NCI-H1092 (cell line): ENCODE data around the gene WDHD1.
"Not testable (repeated sequence)": the region's sequence is repeated elsewhere in the genome, so short reads cannot be mapped to it uniquely, and the experiment has no call there.

Experiments
- DNase-seq: peaks from one replicate; lab custom pipeline; 2025; lab: John Stamatoyannopoulos, UW

Gene WDHD1

DNA sequence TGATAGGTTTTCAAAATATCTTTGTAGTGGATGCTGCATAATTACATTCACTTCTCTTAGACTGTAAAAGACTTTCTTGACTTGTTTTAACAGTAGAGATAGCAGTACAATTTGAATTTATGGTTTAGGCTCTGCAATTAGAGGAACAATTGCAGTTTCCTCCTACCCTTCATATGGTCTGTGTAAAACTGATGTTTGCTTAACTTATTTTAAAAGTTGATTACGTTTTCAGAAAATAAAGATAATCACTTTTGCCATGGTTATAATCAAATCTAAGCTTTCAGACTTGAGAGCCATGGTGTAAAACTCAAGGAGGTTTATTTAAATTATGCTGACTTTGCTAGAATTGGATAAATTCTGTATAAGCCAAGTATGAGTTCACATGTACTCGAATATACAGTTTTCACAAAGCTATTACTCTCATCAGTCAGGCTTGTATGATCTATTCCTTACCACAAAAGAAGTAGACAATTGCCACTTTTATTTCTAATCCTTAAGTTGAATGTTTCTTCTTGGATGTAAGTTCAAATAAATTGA is 22.1 kb upstream of the WDHD1 start:
- no peak for DNase-seq

DNA sequence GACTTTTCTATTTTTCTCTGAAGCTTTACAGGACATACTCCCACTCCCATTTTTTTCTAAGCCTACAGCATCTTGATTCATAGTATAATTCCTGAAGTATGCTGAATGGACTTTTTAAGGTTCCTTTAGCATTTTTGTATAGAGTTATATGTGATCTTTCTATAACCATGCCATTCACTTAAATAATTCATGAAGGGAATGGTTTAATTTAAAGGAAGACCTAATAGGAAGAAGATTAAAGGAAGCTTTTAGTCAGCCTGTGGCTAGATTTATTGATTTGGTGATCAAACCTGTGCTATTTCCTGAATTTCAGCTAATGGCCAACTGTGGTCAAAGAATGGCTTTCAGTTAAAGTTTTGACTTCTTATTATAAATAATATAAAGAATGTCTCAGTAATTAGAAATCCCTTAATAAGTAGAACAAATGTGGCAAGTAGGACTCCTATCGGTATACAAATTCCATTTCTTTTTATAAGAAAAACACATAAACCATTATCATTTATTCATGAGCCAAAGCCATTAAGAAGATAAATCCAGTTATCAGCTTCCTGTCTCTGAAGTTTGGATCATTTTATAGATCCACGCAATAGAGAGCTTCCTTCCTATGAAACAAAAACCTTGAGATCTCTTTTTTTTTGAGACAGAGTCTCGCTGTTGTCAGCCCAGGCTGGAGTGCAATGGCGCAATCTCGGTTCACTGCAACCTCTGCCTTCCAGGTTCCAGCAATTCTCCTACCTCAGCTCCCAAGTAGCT is 20.6 kb upstream of the WDHD1 start:
- DNase-seq, result no peak

- no peak for DNase-seq
These were observed 18.2 kb upstream of the WDHD1 start for GRCh38 chr14:55045087-55045486.

- no peak for DNase-seq
These were observed 16.6 kb upstream of the WDHD1 start for GRCh38 chr14:55043528-55043927.

GRCh38 chr14:55038708-55039107 is 11.8 kb upstream of the WDHD1 start:
- DNase-seq, result no peak

DNA sequence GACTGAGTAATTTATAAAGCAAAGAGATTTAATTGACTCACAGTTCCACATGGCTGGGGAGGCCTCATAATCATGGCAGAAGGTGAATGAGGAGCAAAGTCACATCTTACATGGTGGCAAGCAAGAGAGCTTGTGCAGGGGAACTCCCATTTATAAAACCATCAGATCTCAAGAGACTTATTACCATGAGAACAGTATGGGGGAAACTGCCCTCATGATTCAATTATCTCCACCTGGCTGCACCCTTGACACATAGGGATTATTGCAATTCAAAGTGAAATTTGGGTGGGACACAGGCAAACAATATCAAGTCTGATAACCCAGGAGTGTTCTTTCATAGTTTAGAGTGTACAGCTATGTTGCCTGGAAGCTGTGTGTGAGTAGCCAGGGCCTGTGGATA is 11.1 kb upstream of the WDHD1 start:
- DNase-seq, result not testable (repeated sequence)

DNA sequence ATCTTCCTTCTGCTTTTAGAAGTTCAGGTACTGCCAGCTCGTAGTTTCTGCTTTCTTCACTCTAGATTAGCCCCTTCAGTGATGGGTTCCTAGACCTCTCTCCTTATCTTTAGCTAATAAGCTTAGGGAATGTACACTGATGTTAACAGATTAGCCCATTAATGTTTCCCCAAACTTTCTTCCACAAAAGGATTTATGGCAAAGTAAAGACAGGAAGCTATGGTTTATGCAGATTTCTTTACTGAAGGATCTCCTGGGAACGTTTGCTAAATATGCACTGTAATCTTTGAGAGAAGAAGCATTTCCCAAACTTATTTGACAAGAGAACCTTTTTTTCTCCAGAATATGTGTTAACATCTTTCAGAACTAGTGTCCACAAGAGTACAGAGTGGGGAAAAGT is 4.3 kb upstream of the WDHD1 start:
- DNase-seq, result no peak

DNA sequence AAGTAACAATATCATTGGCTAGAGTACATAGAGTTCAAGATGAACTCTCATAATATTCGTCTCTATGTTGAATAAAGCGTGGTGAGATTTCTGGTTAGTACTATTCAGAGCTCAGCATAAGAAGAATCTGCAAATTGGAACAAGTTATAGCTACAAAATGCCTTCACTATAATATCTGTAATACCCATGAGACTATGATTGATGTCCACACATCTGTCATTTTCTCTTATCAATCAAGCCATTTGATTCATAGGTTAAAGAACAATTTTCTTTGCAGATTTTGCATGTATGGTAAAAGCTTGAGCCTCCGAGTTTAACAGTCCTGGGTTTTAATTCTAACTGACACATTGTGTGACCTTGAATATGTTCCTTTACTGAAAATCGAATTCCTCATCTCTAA is 1.6 kb upstream of the WDHD1 start:
- DNase-seq, result no peak

- DNase-seq, result no peak
These were observed 1.2 kb upstream of the WDHD1 start for GRCh38 chr14:55028066-55028465.

GRCh38 chr14:55026441-55026792 is 482 bp downstream of the WDHD1 start:
- no peak for DNase-seq

DNA sequence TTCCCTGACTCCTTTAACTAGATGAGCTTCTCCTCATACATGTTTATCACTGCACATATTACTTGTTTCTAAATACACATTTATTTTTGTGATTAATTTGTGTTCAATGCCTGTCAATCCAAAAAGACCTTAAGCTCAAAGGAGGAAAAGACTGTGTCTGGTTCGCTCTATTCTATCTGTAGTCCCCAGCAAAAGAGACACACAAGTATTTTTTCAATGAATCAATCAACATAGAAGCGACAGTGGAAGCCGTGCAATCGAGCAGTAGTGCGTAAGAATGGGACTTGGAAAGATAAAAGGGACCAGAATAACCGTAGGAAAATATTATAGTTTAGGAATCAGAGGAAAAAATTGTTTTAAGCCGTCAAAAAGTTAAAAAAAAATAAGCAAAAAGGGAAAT is 951 bp downstream of the WDHD1 start:
- DNase-seq, result no peak

DNA sequence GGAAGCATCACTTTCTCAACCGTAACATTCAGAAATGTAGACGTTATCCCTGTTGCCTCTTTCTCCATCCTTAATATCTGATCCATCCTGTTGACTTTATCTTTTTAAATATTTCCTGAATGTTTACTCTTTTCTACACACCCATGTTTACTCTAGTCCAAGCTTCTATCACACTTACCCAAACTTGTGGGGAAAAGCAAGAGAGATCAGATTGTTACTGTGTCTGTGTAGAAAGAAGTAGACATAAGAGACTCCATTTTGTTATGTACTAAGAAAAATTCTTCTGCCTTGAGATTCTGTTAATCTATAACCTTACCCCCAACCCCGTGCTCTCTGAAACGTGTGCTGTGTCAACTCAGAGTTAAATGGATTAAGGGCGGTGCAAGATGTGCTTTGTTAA is 2.5 kb downstream of the WDHD1 start:
- not testable (repeated sequence) for DNase-seq

DNA sequence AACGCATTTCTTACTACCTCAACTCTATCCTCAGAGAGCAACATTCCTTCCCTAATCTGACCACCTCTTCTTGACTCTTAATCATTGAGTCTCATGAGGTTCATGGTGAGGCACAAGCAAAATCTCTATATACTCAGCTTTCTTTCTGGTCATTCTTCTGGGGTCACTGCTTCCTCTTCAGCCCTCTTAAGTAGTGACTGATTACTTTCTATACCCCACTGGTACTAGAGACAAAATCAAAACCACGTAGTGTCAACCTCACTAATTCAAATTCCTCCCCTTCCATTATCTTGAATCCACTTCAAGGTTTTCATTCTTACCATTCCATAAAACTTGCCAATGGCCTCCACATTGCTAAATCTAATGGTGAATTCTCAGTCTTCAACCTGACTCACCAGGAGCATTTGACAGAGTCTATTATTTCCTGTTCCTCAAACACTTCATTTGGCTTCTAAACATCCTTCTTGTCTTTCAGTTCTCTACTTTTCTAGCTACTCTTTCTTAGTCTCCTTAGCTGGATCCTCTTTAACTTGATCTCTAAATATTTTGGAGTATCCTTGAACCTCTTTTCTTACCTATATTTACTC is 6.8 kb downstream of the WDHD1 start:
- no peak for DNase-seq

GRCh38 chr14:55015006-55015405 is 11.9 kb downstream of the WDHD1 start:
- no peak for DNase-seq

- no peak for DNase-seq
These were observed 21.8 kb downstream of the WDHD1 start for GRCh38 chr14:55005071-55005470.

DNA sequence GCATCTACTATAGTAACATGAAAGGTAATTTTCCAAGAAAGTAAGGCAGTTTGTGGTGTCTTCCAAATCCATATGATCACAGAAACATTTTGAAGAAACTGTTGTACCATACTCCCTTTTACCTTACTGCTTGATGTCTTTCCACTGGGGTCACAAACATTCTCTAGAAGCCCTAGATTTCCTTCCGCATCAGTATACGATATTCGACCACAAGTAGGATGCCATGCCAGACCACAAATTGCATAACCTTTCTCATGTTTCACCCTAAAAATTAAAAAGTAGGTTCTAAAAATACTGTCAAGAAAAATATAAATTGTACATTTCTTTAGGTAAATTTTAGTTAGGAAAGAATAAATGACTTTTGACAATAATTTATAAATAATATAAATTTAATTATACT is 26.5 kb downstream of the WDHD1 start:
- DNase-seq, result no peak

GRCh38 chr14:54985156-54985555 is 41.7 kb downstream of the WDHD1 start:
- DNase-seq, result no peak

GRCh38 chr14:54981698-54982097 is 45.2 kb downstream of the WDHD1 start:
- DNase-seq, result no peak

GRCh38 chr14:54979039-54979438 is 47.9 kb downstream of the WDHD1 start:
- no peak for DNase-seq

GRCh38 chr14:54976316-54976715 is 50.6 kb downstream of the WDHD1 start:
- no peak for DNase-seq

GRCh38 chr14:54975856-54976255 is 51.0 kb downstream of the WDHD1 start:
- no peak for DNase-seq

DNA sequence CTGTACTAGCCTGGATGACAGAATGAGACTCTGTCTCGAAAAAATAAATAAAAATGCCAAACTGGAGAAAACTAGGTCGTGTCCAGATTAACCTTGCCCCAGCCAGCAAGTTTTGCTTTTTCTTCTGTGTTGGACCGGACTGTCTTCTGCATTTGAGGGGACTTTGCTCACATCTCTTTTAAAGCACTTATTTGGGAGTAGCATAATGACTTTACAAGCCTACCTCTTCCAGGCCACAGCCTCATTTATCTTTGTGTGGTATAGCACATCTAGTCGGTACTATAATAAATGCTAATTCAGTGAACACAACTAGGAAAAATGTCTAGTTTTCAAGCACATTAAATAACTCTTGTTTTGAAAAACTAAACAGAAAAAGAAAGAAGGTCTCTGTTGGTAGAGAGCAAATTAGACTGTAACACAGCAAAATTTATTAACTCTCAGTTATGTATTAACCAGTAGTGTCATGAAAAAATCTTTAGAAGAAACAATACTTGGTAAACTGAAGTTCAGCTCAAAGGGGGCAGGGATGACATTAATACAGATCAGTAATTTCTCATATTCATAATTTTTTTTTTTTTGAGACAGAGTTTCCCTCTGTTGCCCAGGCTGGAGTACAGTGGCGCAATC is 52.0 kb downstream of the WDHD1 start:
- no peak for DNase-seq

GRCh38 chr14:54967496-54967895 is 59.4 kb downstream of the WDHD1 start:
- no peak for DNase-seq
